Peyer's patch (tissue), 4 donors: Measurements from ENCODE around the gene MRPS23.

Experiments
- POLR2A ChIP-seq, 2 donors: fragments of 450-650 bp; IDR thresholded peaks; one replicate each; pipeline ENCODE4 v1.5.1; 2017; ENCODE audit warnings: antibody characterized with exemption in 2 of 2, mild to moderate bottlenecking in 2 of 2, moderate library complexity in 2 of 2
- TF ChIP-seq, protein P1 (sequence below), 6 experiments: fragments of 450-650 bp in 4 of 6; fragments of 200-600 bp in 2 of 6; sonication (generic) in 1 of 6; IDR thresholded peaks; one replicate each; pipeline ENCODE4 v1.5.1; 2017 to 2019; ENCODE audit warnings: antibody characterized with exemption in 6 of 6, mild to moderate bottlenecking in 3 of 6, moderate library complexity in 1 of 6

DNA sequence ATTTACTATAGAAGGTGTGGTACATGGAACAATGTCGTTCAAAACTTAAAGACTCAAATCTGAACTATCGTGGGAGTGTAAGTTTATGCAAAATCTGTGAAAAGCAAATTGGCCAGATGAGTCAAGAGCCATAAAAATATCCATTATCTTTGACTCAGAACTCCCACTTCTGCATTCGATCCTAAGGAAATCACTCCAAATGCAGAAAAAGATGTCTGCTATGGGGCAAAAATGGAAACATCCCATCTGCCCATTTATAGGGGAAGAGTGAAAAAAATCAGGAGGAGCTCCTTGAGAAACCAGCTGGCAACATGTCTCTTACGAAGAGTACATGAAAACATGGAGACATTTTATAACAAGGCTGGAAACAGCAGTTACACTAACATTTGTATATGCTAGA lies 61.1 kb downstream of the MRPS23 start:
- TF ChIP-seq, protein P1, sequence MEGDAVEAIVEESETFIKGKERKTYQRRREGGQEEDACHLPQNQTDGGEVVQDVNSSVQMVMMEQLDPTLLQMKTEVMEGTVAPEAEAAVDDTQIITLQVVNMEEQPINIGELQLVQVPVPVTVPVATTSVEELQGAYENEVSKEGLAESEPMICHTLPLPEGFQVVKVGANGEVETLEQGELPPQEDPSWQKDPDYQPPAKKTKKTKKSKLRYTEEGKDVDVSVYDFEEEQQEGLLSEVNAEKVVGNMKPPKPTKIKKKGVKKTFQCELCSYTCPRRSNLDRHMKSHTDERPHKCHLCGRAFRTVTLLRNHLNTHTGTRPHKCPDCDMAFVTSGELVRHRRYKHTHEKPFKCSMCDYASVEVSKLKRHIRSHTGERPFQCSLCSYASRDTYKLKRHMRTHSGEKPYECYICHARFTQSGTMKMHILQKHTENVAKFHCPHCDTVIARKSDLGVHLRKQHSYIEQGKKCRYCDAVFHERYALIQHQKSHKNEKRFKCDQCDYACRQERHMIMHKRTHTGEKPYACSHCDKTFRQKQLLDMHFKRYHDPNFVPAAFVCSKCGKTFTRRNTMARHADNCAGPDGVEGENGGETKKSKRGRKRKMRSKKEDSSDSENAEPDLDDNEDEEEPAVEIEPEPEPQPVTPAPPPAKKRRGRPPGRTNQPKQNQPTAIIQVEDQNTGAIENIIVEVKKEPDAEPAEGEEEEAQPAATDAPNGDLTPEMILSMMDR (IDR thresholded peaks at IDR 0.05): no peak
- TF ChIP-seq POLR2A (IDR thresholded peaks at IDR 0.05): no peak
